SHP77 (cell line): ENCODE data around the gene C1orf116.

Source experiments
- DNase-seq, 2 experiments: peaks; one replicate each; lab custom pipeline; 2025; lab: John Stamatoyannopoulos, UW

C1orf116 gene

DNA sequence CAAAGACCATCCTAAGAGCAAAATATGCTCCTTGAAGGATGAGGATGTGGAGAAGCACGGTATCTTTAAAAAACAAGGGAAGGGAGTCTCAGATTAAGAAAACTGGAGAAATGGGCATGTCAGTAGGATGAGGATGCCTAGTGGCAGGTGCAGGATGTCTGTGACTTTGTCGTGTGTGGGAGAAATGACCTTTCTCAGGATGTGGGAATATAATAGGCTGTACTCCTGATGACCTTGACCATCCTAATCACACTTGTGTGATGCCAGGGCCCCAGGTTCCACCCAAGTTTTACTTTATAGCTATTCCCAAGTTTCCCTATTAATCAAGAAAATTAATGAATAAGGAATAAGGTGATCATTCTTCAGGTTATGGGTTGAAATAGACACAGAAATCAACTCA lies 12.9 kb downstream of the C1orf116 start:
- DNase-seq = no peak

DNA sequence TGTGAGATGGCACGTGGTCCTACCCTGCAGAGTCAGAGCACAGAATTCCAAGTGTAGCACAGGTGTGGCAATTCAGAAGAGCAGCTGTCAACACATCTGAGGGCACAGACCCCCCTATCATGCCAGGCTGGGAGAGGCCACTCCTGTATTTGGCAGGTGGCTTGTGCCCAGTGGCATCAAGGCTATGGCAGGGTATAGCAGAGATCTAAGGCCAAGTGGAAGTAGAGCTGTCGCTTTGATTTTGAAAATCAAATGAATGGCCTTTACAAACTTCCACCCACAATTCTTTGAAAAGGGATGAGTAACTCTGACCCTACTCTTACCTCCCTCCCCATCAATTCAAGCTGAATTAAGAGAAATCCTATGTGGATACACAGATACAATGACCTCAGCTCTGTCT lies 13.4 kb downstream of the C1orf116 start:
- no peak for DNase-seq

DNA sequence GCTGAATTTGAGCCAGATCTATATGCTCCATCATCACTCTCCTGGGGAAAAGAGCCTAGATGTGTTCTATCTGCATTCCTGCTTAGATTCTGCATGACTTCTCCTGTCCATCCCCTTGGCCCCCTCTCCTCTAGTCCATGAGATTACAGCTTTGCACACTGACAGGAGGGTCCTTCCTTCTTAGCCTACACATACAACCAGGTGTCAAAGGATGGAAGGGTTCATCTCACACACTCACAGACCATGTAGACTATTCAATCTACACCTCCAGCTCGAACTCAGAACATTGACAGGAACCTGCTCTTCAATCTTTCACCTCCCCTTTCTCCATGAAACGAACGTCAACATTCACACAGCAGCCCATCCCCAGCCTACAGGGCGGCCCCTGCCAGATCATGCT lies 13.8 kb downstream of the C1orf116 start:
- no peak for DNase-seq

DNA sequence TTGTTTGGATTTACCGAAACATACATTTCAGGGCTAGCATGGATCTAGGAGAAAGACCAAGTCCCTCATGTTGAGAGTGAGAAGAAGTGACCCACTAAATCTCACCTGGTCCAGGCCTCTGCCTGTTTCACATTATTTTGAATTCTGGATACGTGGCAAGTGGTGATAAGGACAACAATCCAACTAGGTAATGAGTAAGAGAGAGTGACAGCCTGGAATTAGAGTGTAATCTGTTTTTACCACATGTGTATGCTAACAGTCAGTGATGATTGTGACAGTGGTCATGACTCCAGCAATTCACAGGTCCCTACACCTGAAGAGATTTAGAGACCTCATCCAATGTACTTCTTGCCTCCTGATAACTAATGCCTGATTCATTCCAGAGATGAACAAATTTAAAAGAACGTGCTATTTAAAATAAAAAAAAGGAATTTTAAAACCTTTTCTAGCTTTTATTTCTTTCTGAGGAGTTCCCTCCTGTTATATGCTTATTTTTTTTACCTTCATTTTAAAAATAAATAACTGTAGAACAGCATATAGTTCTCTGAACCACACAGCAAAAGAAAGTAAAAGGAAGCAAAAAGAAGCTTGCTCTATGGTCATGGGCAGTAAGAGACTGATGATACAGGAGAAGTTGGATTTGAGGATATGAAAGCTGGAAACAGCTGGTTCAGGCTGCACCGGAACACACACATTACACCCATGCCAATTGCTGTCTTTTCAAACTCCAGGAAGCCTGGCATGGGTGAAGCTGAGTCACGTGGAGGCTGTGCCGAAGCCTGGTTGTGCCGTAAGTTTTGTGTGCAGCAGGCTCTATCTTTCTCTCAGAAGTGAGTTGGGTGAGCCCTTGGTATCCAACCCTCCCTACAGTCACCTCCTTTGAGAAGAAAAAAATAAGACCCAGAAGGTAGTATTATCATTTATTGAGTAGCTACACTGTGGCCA lies 14.7 kb downstream of the C1orf116 start:
- no peak for DNase-seq

DNA sequence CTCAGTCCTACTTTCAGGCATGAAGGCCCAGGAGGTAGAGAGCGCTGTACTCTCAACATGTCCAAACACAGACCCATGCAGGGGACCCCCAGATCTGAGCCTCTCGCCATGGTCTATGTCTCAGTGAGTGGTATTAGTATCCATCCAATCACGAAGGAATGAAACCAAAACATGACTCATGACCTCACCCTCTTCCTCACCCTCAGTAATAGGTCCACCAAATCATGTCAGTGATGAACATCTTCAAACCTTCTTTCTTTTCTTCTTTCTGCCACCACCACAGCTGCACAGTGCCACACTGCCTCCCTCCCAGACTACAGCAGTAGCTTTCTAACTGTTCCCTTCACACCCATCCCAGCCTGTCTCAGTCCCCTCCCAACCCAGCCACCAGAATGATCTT lies 16.8 kb downstream of the C1orf116 start:
- DNase-seq = no peak

DNA sequence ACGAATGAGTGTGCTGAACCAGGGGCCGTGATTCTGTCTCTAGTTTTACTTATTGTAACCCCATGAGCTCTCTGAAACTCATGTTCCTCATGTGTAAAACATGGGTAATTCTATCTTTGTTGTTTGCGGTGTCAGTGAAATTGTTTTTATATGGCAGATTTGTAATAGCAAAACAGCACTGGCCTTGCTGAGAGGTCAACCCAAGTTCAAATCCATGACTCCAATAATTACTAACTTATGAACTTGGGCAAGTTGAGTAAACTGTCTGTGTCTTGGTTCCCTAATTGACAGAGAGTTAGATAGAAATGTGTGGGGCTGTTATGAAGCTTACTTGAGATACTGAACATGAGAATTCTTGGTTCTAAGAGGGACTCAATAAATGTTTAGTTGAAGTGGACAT lies 17.8 kb downstream of the C1orf116 start:
- DNase-seq = no peak

DNA sequence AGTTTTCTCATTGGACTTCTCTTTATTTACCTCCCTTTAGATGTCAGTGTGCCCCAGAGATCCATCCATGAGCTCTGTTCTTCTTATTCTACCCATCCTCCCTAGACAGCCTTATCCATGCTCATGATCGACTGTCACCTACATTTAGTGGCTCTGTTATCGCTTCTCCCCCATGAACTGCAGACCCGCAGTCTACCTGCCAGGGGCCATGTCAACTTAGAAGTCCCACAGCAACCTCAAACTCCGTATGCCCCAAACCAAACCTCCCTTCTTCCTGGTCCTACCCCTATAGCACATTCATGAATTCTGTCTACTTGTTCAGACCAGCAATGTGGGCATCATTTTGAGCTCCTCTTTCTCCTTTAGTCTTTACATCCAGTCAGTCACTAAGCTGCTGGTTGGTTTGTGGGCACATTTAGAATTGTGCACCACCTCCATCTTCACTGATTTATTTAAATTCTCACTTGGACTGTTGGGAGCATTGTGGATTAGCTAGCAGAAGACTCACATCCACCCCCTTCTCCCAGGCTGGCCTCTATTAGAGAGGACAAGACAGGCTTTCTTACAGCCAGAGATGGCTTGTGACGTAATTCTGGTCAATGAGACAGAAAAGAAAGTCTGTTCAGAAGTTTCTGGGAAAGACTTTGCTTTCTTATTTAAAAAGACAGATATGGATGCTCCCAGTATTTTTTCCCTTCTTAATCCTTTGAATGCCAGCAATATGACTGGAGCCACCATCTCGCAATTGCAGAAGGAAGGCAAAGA lies 19.1 kb downstream of the C1orf116 start:
- DNase-seq = no peak

DNA sequence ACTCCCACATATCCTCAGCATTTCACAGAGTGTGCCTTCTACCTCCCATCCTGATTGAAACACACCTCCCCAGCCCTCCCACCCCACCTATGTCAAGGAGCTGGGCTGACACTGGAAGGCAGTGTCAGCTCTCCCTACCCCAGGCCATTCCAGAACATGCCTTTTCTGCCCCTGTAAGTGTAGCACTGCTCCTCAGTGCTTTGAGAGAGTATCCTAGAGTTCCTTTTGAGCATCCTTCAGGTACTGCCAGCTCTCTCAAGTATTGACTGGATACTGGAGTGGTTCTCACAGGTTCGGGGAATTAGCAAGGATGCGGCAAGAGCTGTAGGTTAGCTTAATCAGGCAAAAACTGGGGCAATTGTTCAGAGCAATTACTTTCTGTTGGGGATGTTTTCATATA lies 21.8 kb downstream of the C1orf116 start:
- DNase-seq = no peak

DNA sequence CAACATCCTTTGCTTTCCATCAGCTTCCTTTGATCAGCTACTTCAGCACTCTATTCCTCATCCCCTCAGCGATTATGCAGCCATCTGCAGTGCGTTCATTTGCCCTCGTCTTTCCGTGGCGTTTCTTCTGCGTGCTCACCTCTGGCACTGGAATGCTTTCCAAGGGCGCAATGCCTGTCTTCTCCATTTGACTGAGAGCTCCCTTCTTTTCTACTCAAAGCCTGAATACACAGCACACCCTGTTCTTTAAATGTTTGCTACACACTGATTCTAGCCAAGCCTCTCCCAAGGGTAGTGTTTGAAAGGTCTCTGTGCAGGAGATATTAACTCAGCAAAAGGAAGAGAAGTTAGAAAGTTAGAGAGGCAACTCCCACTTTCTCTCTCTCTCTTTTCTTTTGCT lies 22.6 kb downstream of the C1orf116 start:
- no peak for DNase-seq

DNA sequence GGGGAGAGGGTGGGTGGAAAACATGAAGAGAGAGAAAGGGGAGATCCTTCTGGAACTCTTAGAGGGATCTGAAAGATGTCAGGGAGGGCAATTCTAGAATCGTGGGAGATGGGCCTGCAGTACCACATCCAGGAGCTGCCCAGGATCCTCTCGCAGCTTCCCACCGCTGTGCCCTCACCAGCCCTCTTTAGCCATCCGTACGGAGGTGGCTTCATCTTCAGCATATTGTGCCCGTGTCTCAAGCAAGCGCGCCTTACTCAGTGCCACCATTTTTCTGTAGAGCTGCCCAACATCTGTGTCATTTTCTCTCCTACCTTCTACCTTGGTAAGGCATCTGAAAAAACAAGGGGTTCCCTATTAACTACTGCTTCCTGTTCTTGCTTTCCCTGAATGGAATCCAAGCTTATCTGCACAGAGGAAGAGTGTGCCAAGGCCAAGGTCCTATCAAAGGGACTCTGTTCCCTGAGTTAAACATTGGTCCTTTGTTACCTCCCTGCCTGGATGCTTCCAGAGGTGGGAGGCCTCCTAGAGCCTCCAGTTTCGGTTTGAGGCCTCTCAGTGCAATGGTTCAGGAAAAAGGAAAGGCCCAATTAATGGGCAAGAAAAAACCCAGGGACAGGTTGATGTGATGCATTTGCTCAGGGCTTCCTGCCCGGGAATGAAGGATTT lies 23.2 kb downstream of the C1orf116 start:
- no peak for DNase-seq

DNA sequence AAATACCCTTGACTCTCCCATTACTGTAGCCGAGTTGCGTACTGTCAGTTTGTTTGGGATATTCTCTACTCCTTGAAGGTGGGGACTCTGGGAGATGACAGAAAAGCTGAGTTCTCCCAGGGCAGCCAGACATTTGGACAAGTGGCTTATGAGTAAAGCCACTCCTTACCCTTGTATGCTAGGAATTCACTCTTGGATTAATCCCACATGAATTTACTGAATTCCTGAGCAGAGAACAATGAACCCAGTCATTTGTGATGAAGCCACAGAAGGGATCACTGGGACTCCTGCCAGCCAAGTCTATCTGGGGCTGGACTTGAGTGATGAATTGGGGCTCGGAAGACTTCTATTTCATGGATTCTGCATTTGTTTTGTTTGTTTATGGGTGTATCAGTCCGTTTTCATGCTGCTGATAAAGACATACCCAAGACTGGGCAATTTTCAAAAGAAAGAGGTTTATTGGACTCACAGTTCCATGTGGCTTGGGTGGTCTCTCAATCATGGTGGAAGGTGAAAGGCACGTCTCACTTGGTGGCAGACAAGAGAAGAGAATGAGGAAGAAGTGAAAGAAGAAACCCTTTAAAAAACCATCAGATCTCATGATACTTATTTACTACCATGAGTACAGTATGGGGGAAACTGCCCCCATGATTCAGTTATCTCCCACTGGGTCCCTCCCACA lies 25.1 kb downstream of the C1orf116 start:
- DNase-seq = no peak

DNA sequence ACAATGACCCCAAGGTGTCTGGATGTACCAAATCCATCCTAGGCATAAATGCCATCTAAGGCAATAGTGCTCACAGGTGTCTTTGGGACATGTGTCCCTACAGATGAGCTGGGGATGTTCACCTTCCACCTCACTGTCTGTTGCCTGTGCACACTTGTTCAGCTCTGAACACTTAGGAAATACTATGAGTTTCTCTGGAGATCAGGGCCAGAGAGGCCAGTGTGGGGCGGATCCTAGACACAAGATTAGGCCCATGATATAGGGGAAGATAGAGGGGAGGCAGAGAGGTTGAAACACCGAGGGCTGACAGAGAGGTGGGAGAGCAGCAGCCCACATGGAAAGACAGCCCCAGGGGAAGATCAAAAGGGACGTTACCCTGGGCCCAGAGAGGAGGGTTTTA lies 25.6 kb downstream of the C1orf116 start:
- DNase-seq = no peak

DNA sequence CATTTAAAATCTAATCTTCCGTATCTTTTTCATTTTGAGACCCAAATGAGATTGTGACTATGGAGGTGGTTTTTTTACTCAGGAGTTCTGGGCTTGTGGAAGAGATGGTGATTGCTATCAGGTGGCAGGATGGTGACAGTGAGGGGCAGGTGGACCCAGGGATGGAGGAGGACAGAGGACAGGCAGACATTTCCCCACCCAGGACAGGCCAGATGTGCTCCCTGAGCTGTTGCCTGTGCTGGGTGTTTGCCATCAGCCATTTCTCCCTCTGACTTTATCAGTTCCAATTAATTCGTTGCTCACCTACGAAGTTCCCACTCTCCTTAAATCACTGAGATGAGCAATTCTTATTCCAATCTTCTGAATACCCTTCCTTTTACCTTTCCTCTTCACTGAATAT lies 26.5 kb downstream of the C1orf116 start:
- no peak for DNase-seq

DNA sequence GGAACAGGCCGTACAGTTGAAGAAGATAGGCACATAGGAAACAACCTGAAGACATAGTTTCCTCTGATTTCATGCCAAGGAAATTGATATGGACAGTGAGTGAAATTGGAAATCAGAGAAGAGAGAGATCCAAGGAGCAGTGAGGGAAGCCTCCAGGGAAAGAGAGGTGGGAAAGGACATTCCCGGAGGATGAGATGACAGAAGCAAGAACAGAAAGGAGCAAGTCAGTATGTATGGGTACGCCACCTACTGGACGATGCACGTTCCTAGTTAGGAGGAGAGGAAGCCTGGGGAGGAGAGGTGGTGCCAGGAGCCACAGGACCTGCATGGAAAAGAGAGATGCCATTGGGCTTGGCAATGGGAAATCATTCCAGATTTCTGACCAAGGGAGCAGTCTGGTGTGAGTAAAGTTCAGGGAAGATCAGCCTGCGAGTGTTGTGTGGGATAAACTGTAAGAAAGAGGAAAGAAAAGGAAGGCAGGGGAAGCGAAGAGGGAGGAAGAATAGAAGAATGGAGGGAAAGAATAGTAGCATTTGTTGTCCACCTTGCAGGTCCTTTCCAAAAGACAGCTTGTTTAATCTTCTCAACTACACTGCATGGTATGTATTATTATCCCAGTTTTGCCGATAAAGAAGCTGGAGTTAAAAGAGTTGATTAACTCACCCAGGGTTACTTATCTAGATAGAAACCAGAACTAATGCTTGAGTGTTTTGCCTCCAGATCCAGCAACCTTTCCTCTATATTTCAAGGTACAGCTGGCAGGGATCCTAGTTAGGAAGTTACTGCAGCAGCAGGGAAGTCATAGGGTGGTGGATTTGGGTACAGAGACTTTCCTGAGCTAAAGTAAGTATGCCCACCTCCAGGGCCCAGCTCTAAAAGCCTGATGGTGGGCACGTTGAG lies 27.4 kb downstream of the C1orf116 start:
- peak; percentile 40 to 52 for DNase-seq

DNA sequence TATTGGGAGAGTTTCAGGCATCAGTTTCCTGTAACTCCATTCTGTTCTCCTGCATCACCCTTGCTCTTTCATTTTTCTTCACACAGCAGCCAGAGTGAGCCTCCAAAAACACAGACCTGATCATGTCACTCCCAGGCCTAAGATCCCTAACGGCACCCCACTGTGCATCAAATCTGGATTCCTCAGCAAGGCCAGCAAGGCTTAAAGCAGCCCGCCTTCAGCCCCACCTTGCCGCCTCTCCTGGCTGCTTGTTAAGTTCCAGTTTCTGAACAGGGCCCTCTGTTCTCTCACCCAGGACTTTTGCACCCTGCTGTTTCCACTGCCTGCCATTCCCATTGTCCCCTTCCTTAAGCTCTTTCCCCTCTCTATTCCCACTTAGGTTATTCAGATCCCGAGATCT lies 29.3 kb downstream of the C1orf116 start:
- no peak for DNase-seq

DNA sequence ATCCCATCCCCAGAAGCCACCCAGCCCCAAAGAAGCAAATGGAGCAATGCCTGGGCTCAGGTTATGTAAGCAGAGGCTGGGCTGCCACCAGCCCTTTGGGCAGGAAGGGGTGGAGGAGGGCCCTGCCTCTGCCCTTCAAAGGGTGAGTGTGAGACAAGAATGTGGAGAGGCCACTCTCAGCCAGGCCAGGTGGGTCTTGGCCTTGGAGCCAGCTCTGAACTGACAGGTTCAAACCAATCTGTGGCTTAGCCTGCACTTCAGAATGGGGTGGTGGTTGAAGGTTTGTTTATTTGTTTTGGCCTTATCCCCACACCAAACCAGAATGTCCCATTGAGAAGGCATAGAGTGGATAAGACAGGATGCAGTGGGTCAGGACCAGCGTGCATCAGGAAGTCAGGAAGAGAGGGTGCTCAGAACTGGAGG lies 29.8 kb downstream of the C1orf116 start:
- DNase-seq = no peak

DNA sequence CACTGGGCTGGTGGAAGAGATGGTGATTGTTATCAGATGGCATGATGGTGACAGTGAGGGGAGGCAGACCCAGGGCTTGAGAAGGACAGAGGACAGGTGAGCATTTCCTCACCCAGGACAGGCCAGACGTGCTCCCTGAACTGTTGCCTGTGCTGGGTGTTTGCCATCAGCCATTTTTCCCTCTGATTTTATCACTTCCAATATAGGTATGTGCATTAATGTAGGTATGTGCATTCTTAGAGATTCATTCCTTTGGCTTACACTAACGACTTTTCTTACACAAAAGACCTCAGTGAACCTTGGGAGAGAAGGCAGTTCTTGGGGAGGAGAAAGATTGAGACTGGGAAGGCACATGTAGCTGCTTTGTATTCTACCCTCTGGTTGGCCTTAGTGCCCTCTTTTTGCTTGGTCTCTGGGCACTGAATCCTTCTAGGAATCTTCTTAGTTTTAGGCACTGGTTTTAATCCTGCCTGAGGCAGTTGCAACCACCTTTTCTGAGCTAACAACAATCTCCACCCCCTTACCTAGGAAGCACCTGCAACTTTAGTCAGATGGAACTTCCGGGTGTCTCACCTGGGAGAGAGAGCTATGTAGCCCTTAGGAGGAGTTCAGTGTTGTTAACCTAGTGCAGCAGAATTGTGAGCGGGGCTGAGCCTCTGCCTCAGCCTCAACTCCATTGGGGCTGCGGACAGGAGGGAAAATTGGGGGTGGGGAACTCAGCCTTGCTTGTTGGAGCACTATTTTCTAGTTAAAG lies 30.9 kb downstream of the C1orf116 start:
- DNase-seq = no peak

DNA sequence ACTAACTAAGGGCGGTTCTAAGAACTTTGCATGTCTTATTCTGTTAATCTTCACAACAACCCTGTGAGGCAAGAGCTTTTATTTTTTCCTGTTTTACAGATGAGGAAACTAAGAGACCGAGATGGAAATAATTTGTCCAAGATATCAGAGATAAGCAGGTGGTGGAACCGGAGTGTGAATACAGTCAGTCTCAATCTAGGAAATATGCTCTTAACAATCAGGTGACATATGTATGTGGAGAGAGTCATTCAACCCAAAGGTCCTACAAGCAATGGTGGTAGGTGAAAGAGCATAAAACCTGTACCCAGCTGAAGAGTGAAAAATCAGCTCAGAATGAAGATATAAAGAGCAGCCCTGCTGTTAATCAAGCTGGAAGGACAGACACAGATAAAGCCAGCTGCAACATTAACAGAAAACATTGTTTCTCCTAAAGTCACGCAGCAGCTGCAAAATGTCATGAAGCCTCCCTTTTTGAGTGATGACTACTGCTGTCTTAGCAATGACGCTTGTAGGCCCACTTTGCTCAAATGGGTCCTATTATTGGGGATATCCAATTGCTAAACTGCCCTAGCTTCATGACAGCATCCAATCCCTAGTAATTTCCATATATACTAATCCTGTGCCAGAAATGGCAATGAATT lies 31.8 kb downstream of the C1orf116 start:
- DNase-seq = no peak

DNA sequence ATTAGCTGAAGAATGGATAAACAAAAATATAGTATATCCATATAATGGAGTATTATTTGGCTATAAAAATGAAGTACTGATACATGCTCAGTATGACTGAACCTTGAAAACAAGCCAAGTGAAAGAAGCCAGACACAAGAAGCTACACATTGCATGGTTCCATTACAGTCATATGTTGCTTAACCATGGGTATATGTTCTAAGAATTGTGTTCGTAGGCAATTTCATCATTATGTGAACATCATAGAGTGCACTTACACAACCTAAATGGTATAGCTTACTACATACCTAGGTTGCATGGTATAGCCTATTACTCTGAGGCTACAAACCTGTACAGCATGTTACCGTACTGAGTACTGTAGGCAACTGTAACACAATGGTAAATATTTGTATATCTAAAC lies 33.7 kb downstream of the C1orf116 start:
- DNase-seq = no peak

DNA sequence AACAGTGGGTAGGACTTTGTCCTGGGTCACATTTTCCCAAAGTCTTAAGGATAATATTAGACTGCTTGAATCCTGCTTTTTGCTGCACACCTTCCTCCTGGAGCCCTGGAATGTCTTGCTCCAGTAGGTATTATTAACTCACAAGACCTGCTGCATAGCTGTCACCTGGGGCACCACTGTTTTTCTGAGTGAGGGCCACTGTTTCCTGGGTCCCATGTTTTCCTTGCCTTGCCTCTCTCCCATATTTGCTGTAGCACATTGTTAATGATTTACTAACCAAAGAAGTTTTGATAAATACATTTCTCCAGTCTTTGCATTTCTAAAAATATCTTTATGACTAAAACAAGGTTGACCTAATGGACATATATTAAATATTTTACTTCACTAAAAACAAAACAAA lies 39.8 kb downstream of the C1orf116 start:
- DNase-seq = no peak
